ENCODE results near the gene IFRD2. TPM values are rescaled to one million over a fixed set of nuclear protein-coding genes. Genes with fewer than 3 reads are reported as not detected.

IFRD2 gene
- total and polyA plus RNA-seq, 2 of the 13 experiments (the other 11 are each of a cell fraction or from before 2014, with no cell fraction given) = 32.8 to 96.1 TPM

- TF ChIP-seq, protein P1, sequence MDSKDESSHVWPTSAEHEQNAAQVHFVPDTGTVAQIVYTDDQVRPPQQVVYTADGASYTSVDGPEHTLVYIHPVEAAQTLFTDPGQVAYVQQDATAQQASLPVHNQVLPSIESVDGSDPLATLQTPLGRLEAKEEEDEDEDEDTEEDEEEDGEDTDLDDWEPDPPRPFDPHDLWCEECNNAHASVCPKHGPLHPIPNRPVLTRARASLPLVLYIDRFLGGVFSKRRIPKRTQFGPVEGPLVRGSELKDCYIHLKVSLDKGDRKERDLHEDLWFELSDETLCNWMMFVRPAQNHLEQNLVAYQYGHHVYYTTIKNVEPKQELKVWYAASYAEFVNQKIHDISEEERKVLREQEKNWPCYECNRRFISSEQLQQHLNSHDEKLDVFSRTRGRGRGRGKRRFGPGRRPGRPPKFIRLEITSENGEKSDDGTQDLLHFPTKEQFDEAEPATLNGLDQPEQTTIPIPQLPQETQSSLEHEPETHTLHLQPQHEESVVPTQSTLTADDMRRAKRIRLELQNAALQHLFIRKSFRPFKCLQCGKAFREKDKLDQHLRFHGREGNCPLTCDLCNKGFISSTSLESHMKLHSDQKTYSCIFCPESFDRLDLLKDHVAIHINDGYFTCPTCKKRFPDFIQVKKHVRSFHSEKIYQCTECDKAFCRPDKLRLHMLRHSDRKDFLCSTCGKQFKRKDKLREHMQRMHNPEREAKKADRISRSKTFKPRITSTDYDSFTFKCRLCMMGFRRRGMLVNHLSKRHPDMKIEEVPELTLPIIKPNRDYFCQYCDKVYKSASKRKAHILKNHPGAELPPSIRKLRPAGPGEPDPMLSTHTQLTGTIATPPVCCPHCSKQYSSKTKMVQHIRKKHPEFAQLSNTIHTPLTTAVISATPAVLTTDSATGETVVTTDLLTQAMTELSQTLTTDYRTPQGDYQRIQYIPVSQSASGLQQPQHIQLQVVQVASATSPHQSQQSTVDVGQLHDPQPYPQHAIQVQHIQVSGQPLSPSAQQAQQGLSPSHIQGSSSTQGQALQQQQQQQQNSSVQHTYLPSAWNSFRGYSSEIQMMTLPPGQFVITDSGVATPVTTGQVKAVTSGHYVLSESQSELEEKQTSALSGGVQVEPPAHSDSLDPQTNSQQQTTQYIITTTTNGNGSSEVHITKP (CRISPR knock-in tag; IDR thresholded peaks at IDR 0.05; ENCODE audit: low read depth) = peak; percentile 52; the same call in 1 of the 2 replicates
- TF ChIP-seq NFE2L1 (CRISPR knock-in tag; IDR thresholded peaks at IDR 0.05; ENCODE audit: borderline replicate concordance) (no peak), CBX1 (IDR thresholded peaks at IDR 0.05; ENCODE audit: low read depth) (peak; percentile 47), ZNF276 (CRISPR knock-in tag; IDR thresholded peaks at IDR 0.05; ENCODE audit: low read depth) (no peak), CCDC6 (CRISPR knock-in tag; IDR thresholded peaks at IDR 0.05) (no peak), GTF3A (CRISPR knock-in tag; conservative IDR thresholded peaks at IDR 0.05) (no peak), ETV6 (CRISPR knock-in tag; conservative IDR thresholded peaks at IDR 0.05) (no peak), SMAD3 (CRISPR knock-in tag; IDR thresholded peaks at IDR 0.05) (0 out of 2 replicates have a peak, but pooled peaks have one; percentile 63), HNRNPUL1 (IDR thresholded peaks at IDR 0.05; ENCODE audit: low read depth, low read length) (no peak), GFI1 (CRISPR knock-in tag; IDR thresholded peaks at IDR 0.05; ENCODE audit: borderline replicate concordance) (no peak), ZNF841 (CRISPR knock-in tag; IDR thresholded peaks at IDR 0.05; ENCODE audit: borderline replicate concordance) (no peak), BCLAF1 (IDR thresholded peaks at IDR 0.05) (no peak), THYN1 (CRISPR knock-in tag; IDR thresholded peaks at IDR 0.05; ENCODE audit: borderline replicate concordance, low read depth) (no peak), PRMT3 (CRISPR knock-in tag; IDR thresholded peaks at IDR 0.05; ENCODE audit: borderline replicate concordance, low read depth) (no peak), ZNF567 (CRISPR knock-in tag; IDR thresholded peaks at IDR 0.05; ENCODE audit: borderline replicate concordance) (no peak), ZNF776 (CRISPR knock-in tag; IDR thresholded peaks at IDR 0.05) (peak; percentile 28; the same call in 1 of the 2 replicates), NFRKB (IDR thresholded peaks at IDR 0.05) (no peak)
- TF ChIP-seq, protein P2, sequence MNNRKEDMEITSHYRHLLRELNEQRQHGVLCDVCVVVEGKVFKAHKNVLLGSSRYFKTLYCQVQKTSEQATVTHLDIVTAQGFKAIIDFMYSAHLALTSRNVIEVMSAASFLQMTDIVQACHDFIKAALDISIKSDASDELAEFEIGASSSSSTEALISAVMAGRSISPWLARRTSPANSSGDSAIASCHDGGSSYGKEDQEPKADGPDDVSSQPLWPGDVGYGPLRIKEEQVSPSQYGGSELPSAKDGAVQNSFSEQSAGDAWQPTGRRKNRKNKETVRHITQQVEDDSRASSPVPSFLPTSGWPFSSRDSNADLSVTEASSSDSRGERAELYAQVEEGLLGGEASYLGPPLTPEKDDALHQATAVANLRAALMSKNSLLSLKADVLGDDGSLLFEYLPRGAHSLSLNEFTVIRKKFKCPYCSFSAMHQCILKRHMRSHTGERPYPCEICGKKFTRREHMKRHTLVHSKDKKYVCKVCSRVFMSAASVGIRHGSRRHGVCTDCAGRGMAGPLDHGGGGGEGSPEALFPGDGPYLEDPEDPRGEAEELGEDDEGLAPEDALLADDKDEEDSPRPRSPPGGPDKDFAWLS (CRISPR knock-in tag; IDR thresholded peaks at IDR 0.05; ENCODE audit: borderline replicate concordance) = no peak
Measured at GRCh38 chr3:50272911-50273688, 19.1 kb downstream of the IFRD2 start (continued).

Measured in HepG2 (cell line).